ENCODE data around the gene PFDN4. TPM values are rescaled to one million over a fixed set of nuclear protein-coding genes. Genes with fewer than 3 reads are reported as not detected.

PFDN4 gene
- total RNA-seq, 1 experiment from 2014 or later = 90.1 TPM

DNA sequence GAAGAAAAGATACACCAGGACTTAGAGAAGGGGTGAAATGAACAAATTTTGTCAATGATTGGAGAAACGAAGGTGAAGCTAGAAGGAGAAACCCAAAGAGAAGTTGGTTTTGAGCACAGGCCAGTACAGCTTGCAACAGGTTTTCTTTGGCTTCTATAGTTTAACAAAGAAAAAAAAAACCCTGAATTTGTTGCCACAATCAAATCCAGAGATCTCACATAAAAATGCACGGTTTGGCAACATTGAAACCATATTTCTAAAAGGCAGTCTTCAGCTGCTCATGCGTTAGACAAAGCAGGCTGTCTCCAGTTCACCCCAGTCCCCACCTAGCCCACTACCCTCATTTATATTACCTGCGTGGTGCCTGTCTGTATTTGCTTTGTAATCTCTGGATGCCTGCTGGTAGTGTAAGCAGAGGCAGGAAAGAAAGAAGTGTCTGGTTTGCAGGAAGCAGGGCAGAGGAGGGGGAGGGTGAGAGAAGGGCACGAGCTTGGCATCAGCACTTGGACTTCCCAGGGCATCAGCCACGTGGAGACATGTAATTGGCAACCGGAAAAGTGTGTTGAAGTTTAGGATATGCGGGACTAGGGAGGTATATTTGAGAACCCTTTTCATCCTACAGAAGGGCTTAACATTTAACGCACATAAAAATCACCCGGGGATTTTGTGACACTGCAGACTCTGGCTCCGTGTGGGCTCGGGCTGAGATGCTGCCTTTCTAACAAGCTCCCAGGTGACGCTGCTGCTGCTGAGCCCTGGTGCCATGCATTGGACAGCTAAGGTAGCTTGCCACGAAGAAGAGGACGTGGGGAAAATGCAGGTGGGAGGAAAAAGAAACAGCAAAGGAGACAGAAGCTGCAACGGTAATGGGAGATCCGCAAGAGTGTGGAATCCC lies 14.4 kb downstream of the PFDN4 start:
- TF ChIP-seq SP1 (CRISPR knock-in tag; conservative IDR thresholded peaks at IDR 0.05) (no peak), MYBL2 (CRISPR knock-in tag; IDR thresholded peaks at IDR 0.05) (no peak), NR2C2 (CRISPR knock-in tag; IDR thresholded peaks at IDR 0.05) (no peak), NR1H2 (CRISPR knock-in tag; IDR thresholded peaks at IDR 0.05) (no peak), TEAD4 (CRISPR knock-in tag; IDR thresholded peaks at IDR 0.05) (no peak), GTF2I (CRISPR knock-in tag; conservative IDR thresholded peaks at IDR 0.05) (no peak), IRF2 (CRISPR knock-in tag; IDR thresholded peaks at IDR 0.05; ENCODE audit: borderline replicate concordance, low read depth) (no peak), ZNF416 (CRISPR knock-in tag; IDR thresholded peaks at IDR 0.05) (no peak), HMGA2 (CRISPR knock-in tag; IDR thresholded peaks at IDR 0.05) (no peak)
- TF ChIP-seq, protein P1, sequence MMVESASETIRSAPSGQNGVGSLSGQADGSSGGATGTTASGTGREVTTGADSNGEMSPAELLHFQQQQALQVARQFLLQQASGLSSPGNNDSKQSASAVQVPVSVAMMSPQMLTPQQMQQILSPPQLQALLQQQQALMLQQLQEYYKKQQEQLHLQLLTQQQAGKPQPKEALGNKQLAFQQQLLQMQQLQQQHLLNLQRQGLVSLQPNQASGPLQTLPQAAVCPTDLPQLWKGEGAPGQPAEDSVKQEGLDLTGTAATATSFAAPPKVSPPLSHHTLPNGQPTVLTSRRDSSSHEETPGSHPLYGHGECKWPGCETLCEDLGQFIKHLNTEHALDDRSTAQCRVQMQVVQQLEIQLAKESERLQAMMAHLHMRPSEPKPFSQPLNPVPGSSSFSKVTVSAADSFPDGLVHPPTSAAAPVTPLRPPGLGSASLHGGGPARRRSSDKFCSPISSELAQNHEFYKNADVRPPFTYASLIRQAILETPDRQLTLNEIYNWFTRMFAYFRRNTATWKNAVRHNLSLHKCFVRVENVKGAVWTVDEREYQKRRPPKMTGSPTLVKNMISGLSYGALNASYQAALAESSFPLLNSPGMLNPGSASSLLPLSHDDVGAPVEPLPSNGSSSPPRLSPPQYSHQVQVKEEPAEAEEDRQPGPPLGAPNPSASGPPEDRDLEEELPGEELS (CRISPR knock-in tag; IDR thresholded peaks at IDR 0.05) = no peak
- TF ChIP-seq, protein P2, sequence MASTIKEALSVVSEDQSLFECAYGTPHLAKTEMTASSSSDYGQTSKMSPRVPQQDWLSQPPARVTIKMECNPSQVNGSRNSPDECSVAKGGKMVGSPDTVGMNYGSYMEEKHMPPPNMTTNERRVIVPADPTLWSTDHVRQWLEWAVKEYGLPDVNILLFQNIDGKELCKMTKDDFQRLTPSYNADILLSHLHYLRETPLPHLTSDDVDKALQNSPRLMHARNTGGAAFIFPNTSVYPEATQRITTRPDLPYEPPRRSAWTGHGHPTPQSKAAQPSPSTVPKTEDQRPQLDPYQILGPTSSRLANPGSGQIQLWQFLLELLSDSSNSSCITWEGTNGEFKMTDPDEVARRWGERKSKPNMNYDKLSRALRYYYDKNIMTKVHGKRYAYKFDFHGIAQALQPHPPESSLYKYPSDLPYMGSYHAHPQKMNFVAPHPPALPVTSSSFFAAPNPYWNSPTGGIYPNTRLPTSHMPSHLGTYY (CRISPR knock-in tag; IDR thresholded peaks at IDR 0.05) = no peak
- TF ChIP-seq, protein P3, sequence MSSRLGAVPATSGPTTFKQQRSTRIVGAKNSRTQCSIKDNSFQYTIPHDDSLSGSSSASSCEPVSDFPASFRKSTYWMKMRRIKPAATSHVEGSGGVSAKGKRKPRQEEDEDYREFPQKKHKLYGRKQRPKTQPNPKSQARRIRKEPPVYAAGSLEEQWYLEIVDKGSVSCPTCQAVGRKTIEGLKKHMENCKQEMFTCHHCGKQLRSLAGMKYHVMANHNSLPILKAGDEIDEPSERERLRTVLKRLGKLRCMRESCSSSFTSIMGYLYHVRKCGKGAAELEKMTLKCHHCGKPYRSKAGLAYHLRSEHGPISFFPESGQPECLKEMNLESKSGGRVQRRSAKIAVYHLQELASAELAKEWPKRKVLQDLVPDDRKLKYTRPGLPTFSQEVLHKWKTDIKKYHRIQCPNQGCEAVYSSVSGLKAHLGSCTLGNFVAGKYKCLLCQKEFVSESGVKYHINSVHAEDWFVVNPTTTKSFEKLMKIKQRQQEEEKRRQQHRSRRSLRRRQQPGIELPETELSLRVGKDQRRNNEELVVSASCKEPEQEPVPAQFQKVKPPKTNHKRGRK (CRISPR knock-in tag; IDR thresholded peaks at IDR 0.05; ENCODE audit: borderline replicate concordance) = no peak
- TF ChIP-seq, protein P4, sequence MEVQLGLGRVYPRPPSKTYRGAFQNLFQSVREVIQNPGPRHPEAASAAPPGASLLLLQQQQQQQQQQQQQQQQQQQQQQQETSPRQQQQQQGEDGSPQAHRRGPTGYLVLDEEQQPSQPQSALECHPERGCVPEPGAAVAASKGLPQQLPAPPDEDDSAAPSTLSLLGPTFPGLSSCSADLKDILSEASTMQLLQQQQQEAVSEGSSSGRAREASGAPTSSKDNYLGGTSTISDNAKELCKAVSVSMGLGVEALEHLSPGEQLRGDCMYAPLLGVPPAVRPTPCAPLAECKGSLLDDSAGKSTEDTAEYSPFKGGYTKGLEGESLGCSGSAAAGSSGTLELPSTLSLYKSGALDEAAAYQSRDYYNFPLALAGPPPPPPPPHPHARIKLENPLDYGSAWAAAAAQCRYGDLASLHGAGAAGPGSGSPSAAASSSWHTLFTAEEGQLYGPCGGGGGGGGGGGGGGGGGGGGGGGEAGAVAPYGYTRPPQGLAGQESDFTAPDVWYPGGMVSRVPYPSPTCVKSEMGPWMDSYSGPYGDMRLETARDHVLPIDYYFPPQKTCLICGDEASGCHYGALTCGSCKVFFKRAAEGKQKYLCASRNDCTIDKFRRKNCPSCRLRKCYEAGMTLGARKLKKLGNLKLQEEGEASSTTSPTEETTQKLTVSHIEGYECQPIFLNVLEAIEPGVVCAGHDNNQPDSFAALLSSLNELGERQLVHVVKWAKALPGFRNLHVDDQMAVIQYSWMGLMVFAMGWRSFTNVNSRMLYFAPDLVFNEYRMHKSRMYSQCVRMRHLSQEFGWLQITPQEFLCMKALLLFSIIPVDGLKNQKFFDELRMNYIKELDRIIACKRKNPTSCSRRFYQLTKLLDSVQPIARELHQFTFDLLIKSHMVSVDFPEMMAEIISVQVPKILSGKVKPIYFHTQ (CRISPR knock-in tag; IDR thresholded peaks at IDR 0.05) = no peak
- ChIA-PET POLR2A (interaction anchor here (0.9 kb wide), 1 partner anchor 214 kb away, joined by 3 read pairs; no protein-coding TSS in a partner anchor), CTCF (interaction anchor here (0.9 to 2.4 kb wide), 7 partner anchors 14 to 427 kb away, joined by 3 to 9 read pairs (median 4); partner anchors contain the start of gene PFDN4)
- Mint-ChIP-seq H3K9me3 (no peaks in the 10 kb centered on the region), H3K4me1 (peaks cover 37% of the 10 kb centered on the region), H3K36me3 (peaks cover 6% of the 10 kb centered on the region), H3K4me3 (no peak overlapping the region), H3K27ac (peak overlapping the region; percentile 19; the same call in 1 of the 2 replicates), H3K27me3 (ENCODE audit: low read depth) (no peaks in the 10 kb centered on the region)
- no peak for DNase-seq (ENCODE audit: low spot score)
- ATAC-seq = peak; percentile 46

GRCh38 chr20:54223285-54223684 lies 15.4 kb downstream of the PFDN4 start:
- ATAC-seq (no peak), DNase-seq (ENCODE audit: low spot score) (no peak)
- ChIA-PET POLR2A (interaction anchor here (0.9 kb wide), 1 partner anchor 212 kb away, joined by 3 read pairs; no protein-coding TSS in a partner anchor), CTCF (interaction anchor here (0.9 to 1.5 kb wide), 4 partner anchors 40 to 426 kb away, joined by 3 to 5 read pairs (median 4); no protein-coding TSS in a partner anchor)
- Mint-ChIP-seq H3K27me3 (ENCODE audit: low read depth) (no peaks in the 10 kb centered on the region), H3K27ac (no peak overlapping the region), H3K36me3 (no peaks in the 10 kb centered on the region), H3K4me1 (peaks cover 34% of the 10 kb centered on the region), H3K4me3 (no peak overlapping the region), H3K9me3 (peaks cover under 1% of the 10 kb centered on the region; the same call in 1 of the 2 replicates)
- TF ChIP-seq JAZF1 (CRISPR knock-in tag; IDR thresholded peaks at IDR 0.05) (no peak), CREB1 (CRISPR knock-in tag; IDR thresholded peaks at IDR 0.05) (no peak), ELF4 (CRISPR knock-in tag; IDR thresholded peaks at IDR 0.05; ENCODE audit: low read depth) (no peak), FOXP1 (CRISPR knock-in tag; IDR thresholded peaks at IDR 0.05; ENCODE audit: borderline replicate concordance) (no peak), AFF4 (CRISPR knock-in tag; IDR thresholded peaks at IDR 0.05; ENCODE audit: borderline replicate concordance) (no peak)
- TF ChIP-seq, protein P5, sequence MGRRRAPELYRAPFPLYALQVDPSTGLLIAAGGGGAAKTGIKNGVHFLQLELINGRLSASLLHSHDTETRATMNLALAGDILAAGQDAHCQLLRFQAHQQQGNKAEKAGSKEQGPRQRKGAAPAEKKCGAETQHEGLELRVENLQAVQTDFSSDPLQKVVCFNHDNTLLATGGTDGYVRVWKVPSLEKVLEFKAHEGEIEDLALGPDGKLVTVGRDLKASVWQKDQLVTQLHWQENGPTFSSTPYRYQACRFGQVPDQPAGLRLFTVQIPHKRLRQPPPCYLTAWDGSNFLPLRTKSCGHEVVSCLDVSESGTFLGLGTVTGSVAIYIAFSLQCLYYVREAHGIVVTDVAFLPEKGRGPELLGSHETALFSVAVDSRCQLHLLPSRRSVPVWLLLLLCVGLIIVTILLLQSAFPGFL (CRISPR knock-in tag; IDR thresholded peaks at IDR 0.05; ENCODE audit: borderline replicate concordance) = no peak

All from WTC11 (cell line).